Esophagus muscularis mucosa (tissue), 4 donors: ENCODE measurements around the gene CASKIN1.

Experiments used
- CTCF ChIP-seq, 3 experiments: fragments of 200-600 bp in 2 of 3; fragments of 450-650 bp in 1 of 3; sonication (generic) in 2 of 3; IDR thresholded peaks; one replicate each; pipeline ENCODE4 v1.5.1; 2017 to 2019; ENCODE audit warnings: antibody characterized with exemption in 3 of 3, mild to moderate bottlenecking in 2 of 3, moderate library complexity in 1 of 3
- EP300 ChIP-seq: sonication (generic); formaldehyde crosslinking; IDR thresholded peaks from one replicate; pipeline ENCODE4 v1.6.1; 2017; ENCODE audit warnings: antibody characterized with exemption
- POLR2A ChIP-seq: fragments of 450-650 bp; IDR thresholded peaks from one replicate; pipeline ENCODE4 v1.6.1; 2017; ENCODE audit warnings: antibody characterized with exemption, moderate library complexity, mild to moderate bottlenecking, low read depth
- POLR2AphosphoS5 ChIP-seq, 2 donors: sonication (generic); formaldehyde crosslinking; IDR thresholded peaks; one replicate each; pipeline ENCODE4 v1.6.1; 2017; ENCODE audit warnings: antibody characterized with exemption in 2 of 2

DNA sequence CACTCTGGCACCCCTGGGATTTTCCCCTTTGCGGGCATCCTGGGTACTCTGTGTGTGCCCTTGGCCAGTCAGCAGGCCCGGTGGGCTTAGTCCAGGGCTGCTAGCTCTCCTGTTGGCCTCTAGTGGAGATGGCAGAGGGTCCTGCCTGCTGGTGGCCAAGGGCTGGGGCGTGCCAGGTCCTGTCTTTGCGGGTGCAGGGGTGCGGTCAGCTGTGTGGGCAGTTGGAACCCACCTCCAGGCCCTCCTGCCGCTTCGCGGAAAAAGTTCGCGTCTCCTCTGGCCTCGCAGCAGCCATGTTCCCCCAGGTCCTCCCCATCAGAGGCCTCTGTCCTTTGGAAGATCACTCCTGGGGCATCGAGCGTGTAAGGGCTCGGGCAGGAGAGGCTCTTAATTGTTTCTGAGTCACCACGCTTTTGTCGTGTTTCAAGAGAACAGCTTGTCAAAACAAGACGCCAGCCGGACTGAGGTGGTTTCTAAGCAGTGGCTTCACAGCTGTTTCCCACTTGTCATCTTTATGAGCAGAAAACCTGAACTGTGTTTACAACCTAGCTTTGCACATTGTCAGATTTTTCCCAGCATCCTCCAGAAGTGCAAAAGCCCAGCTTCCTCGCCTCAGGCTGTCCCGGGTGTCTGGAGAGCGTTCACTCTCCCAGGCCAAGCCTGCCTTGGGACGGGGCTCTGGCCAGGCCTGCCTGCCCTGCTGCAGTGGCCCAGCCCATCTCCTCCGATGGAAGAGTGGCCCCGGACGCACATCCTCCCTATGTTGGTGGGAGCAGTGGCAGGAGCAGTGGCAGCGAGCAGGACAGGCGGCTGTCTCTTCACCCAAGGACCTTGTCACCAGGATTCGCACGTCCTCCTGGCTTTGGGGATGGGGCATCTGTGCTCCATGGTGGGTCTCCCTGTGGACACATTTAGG is 34.9 kb upstream of the CASKIN1 start:
- TF ChIP-seq CTCF (IDR thresholded peaks at IDR 0.05) (no peak), POLR2A (no peak), POLR2AphosphoS5 (IDR thresholded peaks at IDR 0.05) (no peak), EP300 (no peak)
